ENCODE results near the gene DACH1.

The DACH1 gene

DNA sequence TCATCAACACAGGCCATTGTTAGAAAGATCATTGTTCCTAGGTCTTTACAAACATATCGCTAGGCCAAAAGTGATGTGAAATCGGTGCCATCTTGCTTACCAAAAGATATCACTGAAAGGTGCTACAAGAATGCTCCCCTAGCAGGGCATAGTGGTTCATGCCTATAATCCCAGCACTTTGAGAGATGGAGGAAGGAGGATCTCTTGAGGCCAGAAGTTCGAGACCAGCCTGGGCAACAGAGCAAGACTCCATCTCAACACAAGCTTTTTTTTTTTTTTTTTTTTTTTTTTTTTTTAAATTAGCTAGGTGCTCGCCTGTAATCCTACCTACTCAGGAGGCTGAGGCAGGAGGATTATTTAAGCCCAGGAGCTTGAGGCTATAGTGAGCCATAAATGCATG lies 92.1 kb downstream of the DACH1 start:
- no peak for DNase-seq (ENCODE audit: low spot score)

DNA sequence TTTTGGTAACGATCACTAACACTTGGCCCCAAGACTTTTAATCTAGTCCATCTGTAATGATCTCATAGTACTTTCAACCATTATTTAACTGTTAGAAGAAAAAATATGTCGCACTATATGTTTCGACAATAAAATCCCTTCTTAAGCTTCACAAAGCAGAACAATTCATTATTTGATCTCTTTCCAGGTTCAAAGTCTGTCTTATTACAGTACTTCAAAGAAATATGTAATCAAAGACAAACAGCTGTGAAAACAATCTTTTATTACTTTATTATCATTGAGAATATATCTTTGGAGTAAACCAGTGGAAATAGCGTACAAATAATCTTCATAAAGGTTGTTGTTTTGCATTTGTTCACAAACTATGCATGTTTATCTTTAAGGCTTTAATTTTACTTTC lies 93.5 kb downstream of the DACH1 start:
- DNase-seq (ENCODE audit: low spot score), result no peak

DNA sequence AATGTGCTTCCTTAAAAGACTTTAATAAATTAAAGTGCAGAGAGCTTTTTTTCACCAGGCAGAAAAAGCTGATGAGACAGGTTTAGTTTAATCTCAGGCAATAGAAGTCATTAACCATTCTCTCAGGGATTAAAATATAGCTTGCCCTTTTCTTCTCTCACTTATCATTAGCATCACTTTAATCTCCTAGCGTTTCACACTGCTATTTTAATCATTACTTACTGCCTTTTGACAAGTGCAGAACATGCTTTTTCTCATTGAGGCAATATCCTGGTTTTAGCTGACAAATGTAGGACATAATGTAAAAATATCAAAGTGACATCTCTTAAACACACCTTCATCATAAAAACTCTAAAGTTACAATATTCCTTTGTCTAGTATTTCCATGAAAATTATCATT lies 94.6 kb downstream of the DACH1 start:
- no peak for DNase-seq (ENCODE audit: low spot score)

DNA sequence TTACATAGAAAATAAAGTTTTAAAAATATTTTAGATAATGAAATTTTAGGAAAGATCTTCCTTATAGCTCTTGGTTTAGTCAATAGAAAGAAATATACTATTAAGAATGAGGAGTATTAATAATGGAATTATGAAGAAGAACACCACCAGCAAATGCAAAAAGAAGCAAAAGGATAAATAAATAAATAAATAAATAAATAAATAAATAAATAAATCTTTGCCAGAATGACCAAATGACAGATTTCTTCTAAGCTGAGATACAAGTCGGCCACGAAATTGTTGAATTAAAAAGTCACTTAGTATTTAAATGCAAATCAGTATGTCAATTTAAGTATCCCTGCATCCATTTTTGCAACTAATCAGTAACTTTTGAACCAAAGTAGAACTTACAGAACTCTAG lies 95.9 kb downstream of the DACH1 start:
- DNase-seq (ENCODE audit: low spot score), result no peak

DNA sequence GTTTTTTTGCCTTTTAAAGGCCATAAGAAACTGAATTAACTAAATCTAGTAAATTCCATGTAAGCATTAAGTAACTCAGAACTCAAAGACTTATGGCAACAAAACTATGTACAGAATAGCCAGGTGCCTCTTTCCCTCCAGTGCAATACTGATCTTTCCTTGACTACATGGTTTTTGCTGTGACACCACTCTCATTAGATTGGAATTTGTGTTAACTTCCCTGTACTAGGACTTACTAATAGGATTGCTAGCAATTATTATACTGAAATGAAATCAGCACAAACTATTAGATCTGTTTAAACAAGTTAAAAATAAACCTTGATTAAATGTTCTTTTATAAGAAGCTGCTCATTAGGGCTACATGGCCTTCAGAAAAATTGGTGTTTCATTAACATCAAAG lies 96.3 kb downstream of the DACH1 start:
- DNase-seq (ENCODE audit: low spot score), result peak; percentile 50

DNA sequence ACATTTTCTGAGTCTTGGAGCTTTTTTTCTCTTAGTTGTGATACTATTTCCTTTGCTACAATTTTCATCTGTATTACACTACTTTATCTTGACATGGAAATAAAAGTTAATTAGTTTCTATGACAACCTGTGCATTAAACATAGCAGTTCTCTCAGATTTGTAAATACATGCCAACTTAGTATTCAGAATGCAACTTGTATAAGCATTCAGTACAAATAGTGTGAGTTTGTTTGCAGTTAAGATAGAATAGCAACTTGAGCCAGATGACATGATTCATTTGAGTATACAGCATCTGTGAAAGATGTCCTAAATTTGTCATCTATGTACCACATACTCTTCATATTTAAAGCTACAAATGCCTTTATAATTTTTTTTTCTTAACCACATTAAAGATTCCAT lies 98.1 kb downstream of the DACH1 start:
- DNase-seq (ENCODE audit: low spot score), result no peak

DNA sequence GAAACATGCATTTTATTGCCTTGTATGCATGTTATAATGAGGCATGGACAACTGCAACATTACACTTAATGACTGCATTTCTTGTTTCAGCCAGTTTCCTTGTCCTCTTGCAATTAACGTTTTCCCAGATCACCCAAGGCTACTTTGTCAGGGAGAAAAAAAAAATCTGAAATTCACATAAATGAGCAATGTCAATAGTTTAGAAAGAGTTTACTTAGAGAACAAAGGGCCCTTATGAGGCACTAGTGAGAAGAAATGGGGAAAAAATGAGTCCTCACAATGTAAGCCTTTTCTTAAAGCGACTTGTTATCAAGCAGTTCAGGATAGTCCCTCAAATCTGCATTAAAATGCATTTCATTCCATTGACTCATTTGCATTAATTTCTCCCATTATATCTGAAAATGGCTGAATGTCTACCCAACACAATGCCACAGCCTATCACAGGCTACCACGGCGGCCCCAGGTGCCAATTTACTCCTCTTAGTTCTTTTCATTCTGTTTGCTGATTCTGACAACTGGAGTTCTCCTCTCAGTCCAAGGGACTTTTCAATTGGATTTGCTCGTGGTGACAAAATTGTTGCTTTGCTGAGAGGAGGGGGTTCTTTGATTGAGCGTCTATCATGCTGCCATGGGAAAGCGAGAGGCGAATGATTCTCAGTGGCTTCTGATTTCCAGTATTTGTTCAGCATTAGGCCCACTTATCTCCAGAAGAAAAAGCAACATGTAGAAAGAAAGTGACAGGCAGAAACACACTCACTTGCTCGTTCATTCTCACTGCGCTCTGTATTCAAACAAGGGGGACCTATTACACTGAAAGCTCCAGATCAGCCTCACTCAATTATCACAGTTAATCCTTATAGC lies 107.1 kb downstream of the DACH1 start:
- no peak for DNase-seq (ENCODE audit: low spot score)

DNA sequence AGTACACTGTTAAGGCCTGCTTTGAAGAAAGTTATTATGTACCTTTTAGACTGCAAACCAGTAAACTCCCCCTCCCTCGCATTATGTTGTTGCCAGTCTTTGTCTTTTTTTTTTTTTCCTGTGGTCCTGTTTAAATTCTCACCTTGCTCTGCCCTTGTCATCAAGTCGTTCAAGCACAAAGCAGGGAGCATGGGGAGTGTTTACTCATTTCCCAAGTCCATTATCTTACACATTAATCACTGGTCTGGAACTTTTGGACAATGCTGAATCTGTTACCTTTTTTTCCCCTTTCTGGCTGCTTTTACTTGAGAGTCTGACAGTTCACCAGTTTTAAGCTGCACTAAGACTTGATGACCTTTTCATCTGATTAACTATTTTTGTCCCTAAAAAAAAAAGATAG lies 108.2 kb downstream of the DACH1 start:
- DNase-seq (ENCODE audit: low spot score), result peak; percentile 62

DNA sequence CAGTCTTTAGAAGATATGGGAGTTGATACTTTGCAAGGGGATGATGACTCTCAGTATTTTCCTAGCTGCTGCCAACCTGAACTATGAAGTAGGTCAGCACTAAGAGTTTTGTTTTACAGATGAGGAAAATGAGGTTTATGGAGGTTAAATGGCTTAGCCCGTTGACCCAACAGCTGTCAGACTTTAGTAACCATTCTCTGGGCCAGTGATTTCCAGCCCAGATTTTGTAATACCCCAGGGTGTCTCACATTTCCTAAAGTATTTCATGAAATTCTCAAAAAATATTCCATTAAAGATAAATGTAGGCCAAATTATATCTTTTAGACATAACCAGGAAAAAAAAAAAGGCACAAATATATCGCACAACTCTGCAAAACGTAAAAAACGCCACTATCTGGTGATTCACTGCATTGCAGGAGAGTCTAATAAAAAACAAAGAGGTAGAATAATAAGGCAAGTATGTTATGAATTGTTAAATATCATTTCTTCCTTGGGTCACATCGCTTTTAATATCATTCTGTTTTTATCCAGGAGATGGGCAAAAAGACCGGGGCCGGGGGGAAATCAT lies 112.5 kb downstream of the DACH1 start:
- DNase-seq (ENCODE audit: low spot score), result no peak

DNA sequence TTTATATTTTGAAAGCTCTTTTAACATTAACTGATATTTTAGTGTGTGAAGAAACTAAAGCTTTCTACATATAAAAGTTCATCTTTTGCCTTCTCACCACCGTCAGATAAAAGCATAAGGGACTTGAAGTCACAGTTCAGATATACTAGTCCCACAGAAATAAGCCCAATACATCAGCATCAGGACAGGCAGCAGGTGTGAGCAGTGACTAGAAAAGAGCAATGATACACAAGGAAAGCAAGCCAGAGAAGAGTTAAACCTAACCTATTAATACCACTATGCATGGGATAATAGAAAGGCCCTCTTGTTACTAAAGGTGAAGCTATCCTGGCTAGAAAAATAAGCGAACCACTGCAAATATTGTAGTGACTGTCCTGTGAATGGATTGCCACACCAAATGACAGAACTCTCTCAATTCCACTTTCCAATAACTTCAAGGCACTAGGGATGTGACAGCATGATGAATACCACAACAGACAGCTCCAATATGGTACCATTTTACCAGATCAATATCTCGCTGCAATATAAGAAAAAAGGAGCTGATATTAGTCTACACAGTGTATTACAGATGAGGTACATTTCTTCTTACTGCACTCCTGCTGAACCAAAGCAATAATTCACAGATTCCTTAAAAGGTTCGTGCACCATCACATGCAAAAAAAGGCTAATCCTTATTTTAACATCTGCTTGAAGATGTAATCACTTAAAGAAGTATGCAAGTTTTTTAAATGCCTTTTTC lies 114.1 kb downstream of the DACH1 start:
- no peak for DNase-seq (ENCODE audit: low spot score)

DNA sequence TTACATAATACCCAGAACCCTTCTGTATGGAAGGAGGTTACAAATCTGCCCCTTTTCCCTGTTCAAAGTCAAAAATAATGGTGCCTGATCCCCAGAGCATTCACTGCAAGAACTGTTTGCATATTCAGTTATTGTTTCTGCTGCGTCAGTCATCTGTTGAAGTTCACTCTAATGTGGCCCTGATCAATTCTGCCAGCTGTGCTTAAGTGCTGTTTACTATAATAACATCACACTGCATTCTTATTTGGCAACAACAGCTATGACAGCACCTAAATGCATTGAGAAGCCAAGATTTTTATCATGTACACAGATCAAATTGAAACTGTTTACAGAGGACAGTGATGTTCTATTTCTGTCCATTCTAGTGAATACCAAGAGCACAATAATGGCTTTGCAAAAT lies 115.9 kb downstream of the DACH1 start:
- no peak for DNase-seq (ENCODE audit: low spot score)

DNA sequence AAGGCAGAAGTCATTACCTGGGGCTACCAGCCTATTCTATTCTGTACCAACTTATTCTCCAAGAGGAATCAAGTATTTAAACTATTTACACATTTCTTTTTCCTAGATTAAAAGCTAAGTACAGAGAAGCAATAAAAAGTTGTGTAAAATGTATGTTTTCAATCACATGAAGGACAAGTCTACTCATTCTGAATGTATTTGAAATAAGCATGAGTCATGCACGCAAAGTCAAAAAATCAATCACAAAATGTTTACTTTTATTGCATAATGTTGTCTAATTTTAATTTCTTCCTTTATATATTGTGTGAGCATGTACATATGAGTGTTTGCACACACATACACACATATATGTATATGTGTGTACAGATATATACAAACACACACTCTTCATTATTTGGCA lies 136.7 kb downstream of the DACH1 start:
- no peak for DNase-seq (ENCODE audit: low spot score)

DNA sequence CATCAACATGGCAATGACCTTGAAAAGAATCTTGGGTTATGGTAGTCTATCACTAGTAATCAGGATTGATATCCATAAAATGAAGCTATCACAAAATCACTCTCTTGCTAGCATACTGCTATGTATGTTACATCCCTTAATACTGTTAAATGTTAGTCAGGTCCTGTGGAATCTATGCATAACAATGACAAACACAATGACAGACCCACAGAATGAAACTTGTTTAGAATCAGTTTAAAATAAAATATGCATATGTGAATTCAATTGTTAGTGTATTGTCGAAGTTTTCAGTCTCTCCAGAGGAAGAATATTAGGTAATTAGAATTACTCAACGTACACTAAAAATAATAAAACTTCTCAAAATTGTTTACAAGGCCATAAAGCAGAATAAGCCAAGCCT lies 137.6 kb downstream of the DACH1 start:
- DNase-seq (ENCODE audit: low spot score), result no peak

DNA sequence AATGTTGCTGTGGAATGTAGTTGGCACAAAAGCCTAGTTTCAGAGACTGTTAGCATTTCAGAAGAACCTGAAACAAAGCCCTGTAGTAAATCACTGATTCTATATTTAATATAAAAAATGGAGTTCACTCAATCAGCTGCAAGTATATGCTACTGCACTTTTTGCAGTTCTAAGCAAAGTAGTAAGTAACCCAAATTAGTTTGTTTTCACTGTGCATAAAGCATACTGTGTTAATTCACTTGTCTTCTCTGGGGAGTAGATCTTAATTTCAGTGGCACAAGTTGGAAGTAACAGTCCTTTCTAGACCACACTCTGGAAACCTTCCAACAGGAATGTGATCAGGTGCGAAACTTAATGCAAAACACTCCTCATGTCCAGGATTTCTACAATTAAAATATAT lies 139.3 kb downstream of the DACH1 start:
- DNase-seq (ENCODE audit: low spot score), result no peak

DNA sequence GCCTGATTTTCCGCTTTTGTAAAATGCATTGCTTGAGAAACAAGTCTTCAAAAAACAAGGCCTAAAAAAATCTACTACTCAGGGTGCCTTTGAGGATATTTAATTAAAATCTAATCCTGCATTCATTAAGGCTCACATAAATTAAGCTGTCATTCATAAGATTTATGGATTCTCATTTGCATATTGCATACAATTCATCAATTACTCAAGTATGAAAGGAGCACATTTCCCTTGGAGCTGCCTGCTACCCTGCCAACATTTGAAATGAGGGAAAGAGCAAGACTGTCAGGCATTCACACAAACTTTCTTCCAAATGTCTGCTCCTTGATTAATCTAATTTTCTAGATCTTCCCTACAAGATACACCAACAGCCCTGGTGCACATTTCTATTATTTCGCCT lies 140.0 kb downstream of the DACH1 start:
- DNase-seq (ENCODE audit: low spot score), result no peak

DNA sequence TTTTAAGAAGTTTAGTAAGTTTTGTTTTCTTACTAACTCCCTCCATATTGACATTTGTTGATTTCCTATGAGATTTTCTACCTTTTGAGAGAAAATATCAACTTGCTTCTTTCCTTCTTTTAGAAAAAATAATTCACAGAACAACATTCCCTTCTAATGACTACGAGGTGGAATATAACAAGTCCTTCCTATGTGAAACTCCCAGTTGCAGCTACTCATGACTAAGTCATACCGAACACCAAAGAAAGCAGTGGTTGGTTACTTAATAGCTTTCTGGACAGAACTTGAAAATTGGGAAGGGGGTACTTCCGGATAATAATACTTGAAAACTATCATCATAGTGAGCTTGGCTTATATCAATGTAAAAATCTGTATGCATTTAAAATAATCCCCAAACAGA lies 144.8 kb downstream of the DACH1 start:
- DNase-seq (ENCODE audit: low spot score), result peak; percentile 12

DNA sequence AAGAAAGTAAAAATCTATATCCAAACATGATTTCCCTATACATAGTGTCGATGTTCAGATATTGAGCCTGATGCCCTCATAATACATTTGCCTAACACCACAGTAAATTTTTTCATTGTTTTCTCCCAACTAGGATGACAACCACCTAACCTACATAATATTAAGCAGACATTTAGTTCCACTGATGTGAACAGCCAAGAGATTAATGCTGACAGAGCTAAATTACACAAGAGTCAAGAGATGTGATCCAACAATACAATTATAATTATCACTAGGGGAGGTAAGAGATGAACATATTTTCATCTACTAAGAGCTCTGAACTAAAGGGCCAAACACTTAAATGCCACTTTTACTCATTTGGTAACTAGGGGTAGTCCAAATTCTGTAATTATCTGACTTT lies 145.9 kb downstream of the DACH1 start:
- DNase-seq (ENCODE audit: low spot score), result no peak

DNA sequence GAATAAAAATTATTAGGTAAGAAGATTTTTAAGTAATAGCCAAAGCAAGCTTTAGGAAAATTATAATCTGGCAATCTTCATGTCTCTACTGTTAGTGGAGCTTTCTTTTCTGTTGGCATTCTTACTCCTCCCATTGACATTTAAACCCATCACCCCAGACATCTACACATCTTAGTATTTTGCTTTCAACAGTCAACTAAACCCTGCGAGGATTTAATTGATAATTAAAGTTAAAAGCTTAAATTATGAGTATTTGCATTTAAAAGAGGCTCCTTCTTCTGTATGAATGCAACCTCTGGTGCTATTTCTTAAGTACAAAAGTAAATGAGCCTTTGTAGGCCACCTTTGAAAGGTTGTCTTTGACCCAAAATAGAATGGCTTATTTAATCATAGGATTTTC lies 148.1 kb downstream of the DACH1 start:
- DNase-seq (ENCODE audit: low spot score), result no peak

DNA sequence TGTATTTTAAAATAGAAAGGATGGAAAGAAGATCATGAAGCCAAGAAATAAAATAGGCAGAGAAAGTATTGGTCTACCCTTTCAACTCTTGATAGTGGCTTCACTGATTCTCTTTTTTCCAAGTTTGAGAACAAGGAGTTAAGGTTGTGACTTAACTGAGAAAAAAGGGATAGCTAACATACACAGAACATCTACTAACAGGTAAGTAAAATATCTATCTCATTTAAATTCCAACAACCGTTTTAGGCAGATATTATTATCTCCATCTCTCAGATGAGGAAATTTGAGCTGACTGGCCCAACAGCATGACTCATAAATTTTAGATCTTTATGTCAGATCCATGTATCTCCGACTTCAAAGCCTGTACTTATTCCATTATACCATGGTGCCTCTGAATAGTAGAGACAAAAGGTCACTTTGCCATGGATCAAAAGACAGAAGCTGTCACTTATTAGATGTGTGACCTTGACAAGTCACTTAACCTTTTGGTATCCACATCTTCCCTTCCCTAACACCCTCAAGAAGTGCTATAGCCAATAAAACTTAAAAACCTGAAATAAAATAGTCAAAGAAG lies 152.1 kb downstream of the DACH1 start:
- no peak for DNase-seq (ENCODE audit: low spot score)

DNA sequence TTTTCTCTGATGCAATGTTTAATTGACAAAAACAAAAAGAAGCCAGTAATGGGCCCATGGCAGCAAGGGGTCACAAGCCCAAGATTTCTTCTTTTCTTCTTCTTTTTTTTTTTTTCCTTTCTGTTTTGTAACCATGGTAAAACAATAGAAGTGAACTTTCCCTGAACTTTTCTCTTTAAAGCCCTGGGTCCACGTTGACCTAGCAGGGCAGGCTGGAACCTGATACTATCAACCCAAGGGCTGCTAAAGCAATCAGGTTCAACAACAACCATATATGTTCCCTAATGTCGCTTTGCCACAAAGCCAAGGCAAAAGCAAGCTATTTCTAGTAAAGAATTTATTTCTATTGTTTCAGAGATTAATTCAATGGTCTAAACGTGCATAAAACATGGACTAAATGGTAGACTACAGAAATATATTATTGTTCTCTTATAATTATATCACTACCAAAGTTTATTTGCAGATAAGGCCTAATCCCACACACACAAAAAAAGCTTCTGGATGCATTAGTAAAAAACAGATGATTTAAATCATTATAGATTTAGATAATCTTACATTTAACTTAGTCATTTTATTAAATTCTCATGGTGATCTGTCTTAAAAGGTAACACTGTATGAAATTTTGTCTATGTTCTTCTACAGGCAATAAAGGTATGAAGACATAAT lies 153.9 kb downstream of the DACH1 start:
- DNase-seq (ENCODE audit: low spot score), result no peak

DNA sequence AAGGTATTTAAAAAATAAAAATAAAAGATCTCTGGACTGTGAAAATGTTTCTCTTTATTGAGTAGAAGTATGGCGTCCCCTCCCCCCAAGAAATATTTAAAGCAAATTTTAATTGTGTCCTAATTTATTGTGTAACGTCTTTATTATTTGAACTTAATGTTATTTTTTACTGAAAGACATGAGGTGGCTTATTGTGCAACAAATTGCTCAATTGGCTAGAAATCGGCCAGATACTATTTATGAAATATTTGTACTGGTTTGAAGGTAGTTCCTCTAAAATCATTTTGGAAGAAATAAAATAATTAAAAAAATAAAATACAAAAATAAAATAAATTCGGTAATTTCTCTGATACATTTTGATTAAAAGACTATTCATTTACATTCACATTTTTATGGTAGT lies 162.3 kb downstream of the DACH1 start:
- DNase-seq (ENCODE audit: low spot score), result no peak

DNA sequence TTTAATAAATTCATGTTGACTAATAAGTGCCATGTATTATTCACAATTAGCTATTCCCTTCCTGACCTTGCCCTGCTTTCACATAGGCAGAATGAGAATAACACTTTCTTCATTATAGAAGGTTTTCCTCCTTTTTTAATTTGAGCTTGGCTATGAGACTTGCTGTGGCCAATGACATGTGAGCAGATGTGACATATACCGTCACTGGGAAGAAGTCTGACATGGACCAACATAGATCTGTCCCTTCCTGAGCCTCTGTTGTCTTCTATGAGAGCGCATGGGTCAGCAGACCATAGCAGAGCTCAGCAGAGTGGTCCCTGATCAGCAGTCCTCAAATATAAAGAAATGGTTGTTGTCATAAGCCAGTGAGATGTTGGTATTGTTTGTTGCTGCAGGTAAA lies 163.9 kb downstream of the DACH1 start:
- no peak for DNase-seq (ENCODE audit: low spot score)
